KMS-11 (cell line): ENCODE measurements around the gene SLC35F2.
"Not testable (repeated sequence)": the region's sequence is repeated elsewhere in the genome, so short reads cannot be mapped to it uniquely, and the experiment has no call there.

ENCODE experiments used
- H2AFZ ChIP-seq: fragments of 200-600 bp; sonication (generic); 2 replicates; pipeline ENCODE4 v1.6.1; 2016; ENCODE audit warnings: antibody characterized with exemption, mixed run types, low read depth
- H3K27ac ChIP-seq: fragments of 200-600 bp; sonication (generic); 2 replicates; pipeline ENCODE4 v1.6.1; 2016; ENCODE audit warnings: mild to moderate bottlenecking, mixed run types
- H3K27me3 ChIP-seq: fragments of 200-600 bp; sonication (generic); 2 replicates; pipeline ENCODE4 v1.6.1; 2017; ENCODE audit warnings: mild to moderate bottlenecking, low read depth, mixed run types, moderate library complexity; ENCODE audit not compliant: insufficient read depth
- H3K36me3 ChIP-seq: fragments of 200-600 bp; sonication (generic); 2 replicates; pipeline ENCODE4 v1.6.1; 2017; ENCODE audit warnings: mild to moderate bottlenecking, mixed run types; ENCODE audit not compliant: insufficient read depth
- H3K4me1 ChIP-seq: fragments of 200-600 bp; sonication (generic); 2 replicates; pipeline ENCODE4 v1.6.1; 2016; ENCODE audit warnings: mild to moderate bottlenecking, low read depth, mixed run types; ENCODE audit not compliant: poor library complexity, severe bottlenecking
- H3K4me2 ChIP-seq: fragments of 200-600 bp; sonication (generic); 2 replicates; pipeline ENCODE4 v1.7.0; 2016; ENCODE audit warnings: mild to moderate bottlenecking, mixed run types
- H3K4me3 ChIP-seq: fragments of 200-600 bp; sonication (generic); IDR thresholded peaks from 2 replicates; pipeline ENCODE4 v1.6.1; 2017; ENCODE audit warnings: low read depth, low read length, mixed read lengths; ENCODE audit not compliant: insufficient read depth
- H3K79me2 ChIP-seq: fragments of 200-600 bp; sonication (generic); 2 replicates; pipeline ENCODE4 v1.6.1; 2016; ENCODE audit warnings: low read depth, mixed run types; ENCODE audit not compliant: insufficient read depth
- H3K9ac ChIP-seq: fragments of 200-600 bp; sonication (generic); 2 replicates; pipeline ENCODE4 v1.6.1; 2016; ENCODE audit warnings: mild to moderate bottlenecking, mixed run types
- H4K20me1 ChIP-seq: fragments of 200-600 bp; sonication (generic); 2 replicates; pipeline ENCODE4 v1.6.1; 2016; ENCODE audit warnings: mild to moderate bottlenecking, mixed run types; ENCODE audit not compliant: insufficient read depth
- CTCF ChIP-seq: fragments of 200-600 bp; sonication (generic); conservative IDR thresholded peaks from 2 replicates; pipeline ENCODE4 v1.6.1; 2017; ENCODE audit warnings: low read depth, mild to moderate bottlenecking, antibody characterized with exemption, low read length, moderate library complexity, mixed read lengths

SLC35F2 gene

GRCh38 chr11:107858217-107859070, at the start of gene SLC35F2:
Gene SLC35F2 (minus strand): TSS chr11:107858787. CDS start chr11:107858767, 20 bp downstream.
- Histone ChIP-seq H4K20me1 (no peaks in the 10 kb centered on the region), H3K4me2 (peak within 1 kb of the TSS; percentile 69), H3K79me2 (peaks cover 40% of the 10 kb centered on the region; the same call in 1 of the 2 replicates), H3K4me1 (peaks cover 21% of the 10 kb centered on the region), H3K27me3 (no peaks in the 10 kb centered on the region), H3K9ac (peak within 1 kb of the TSS; percentile 87), H2AFZ (peak within 1 kb of the TSS; percentile 79), H3K27ac (peak within 1 kb of the TSS; percentile 90), H3K36me3 (no peaks in the 10 kb centered on the region), H3K4me3 (no peak within 1 kb of the TSS)
- no peak for TF ChIP-seq CTCF

- Histone ChIP-seq H3K9ac (no peak overlapping the region), H3K4me2 (no peak overlapping the region), H3K27me3 (no peaks in the 10 kb centered on the region), H3K4me3 (no peak overlapping the region), H4K20me1 (no peaks in the 10 kb centered on the region), H3K27ac (no peak overlapping the region), H3K36me3 (no peaks in the 10 kb centered on the region), H3K79me2 (no peaks in the 10 kb centered on the region), H2AFZ (no peak overlapping the region), H3K4me1 (no peaks in the 10 kb centered on the region)
- TF ChIP-seq CTCF: no peak
Observed at GRCh38 chr11:107908211-107908610, 49.6 kb upstream of the SLC35F2 start.

GRCh38 chr11:107898270-107898669, 39.7 kb upstream of the SLC35F2 start:
- Histone ChIP-seq H4K20me1 (no peaks in the 10 kb centered on the region), H2AFZ (no peak overlapping the region), H3K27me3 (no peaks in the 10 kb centered on the region), H3K4me2 (no peak overlapping the region), H3K36me3 (no peaks in the 10 kb centered on the region), H3K4me3 (no peak overlapping the region), H3K4me1 (no peaks in the 10 kb centered on the region), H3K27ac (no peak overlapping the region), H3K79me2 (no peaks in the 10 kb centered on the region), H3K9ac (no peak overlapping the region)
- peak; percentile 42; the same call in 1 of the 2 replicates for TF ChIP-seq CTCF

- no peaks in the 10 kb centered on the region for H4K20me1 ChIP-seq
- H3K9ac ChIP-seq: no peak overlapping the region
- no peak overlapping the region for H2AFZ ChIP-seq
- H3K27ac ChIP-seq: no peak overlapping the region
- no peak overlapping the region for H3K4me3 ChIP-seq
- H3K27me3 ChIP-seq: no peaks in the 10 kb centered on the region
- H3K4me2 ChIP-seq: no peak overlapping the region
- H3K4me1 ChIP-seq: peaks cover 5% of the 10 kb centered on the region
- no peak for TF ChIP-seq CTCF
- H3K36me3 ChIP-seq: no peaks in the 10 kb centered on the region
- H3K79me2 ChIP-seq: no peaks in the 10 kb centered on the region
Observed at GRCh38 chr11:107882095-107882820, 23.7 kb upstream of the SLC35F2 start.

- H2AFZ ChIP-seq, H3K4me3 ChIP-seq, H4K20me1 ChIP-seq, H3K79me2 ChIP-seq, H3K27ac ChIP-seq, H3K4me2 ChIP-seq, H3K27me3 ChIP-seq, H3K36me3 ChIP-seq, H3K9ac ChIP-seq, H3K4me1 ChIP-seq: not testable (repeated sequence)
Observed at GRCh38 chr11:107881471-107881870, 22.9 kb upstream of the SLC35F2 start.
